GM23338 (cell line): Measurements from ENCODE around the gene LEMD2.

Source experiments
- CREB1 ChIP-seq: fragments of 250-450 bp; sonication (Bioruptor Pico); IDR thresholded peaks from 2 replicates; pipeline ENCODE4 v1.5.0; 2020; ENCODE audit warnings: low read depth, mild to moderate bottlenecking, moderate library complexity
- EZH2 ChIP-seq: fragments of 200-600 bp; sonication (generic); IDR thresholded peaks from one replicate; pipeline ENCODE4 v1.8.0; 2017; ENCODE audit warnings: antibody characterized with exemption, mild to moderate bottlenecking, low read depth; ENCODE audit not compliant: unreplicated experiment
- EZH2phosphoT487 ChIP-seq: fragments of 200-600 bp; sonication (generic); IDR thresholded peaks from one replicate; pipeline ENCODE4 v1.8.1; 2018; ENCODE audit warnings: antibody characterized with exemption; ENCODE audit not compliant: unreplicated experiment
- JUNB ChIP-seq: IDR thresholded peaks from one replicate; pipeline ENCODE4 v1.6.1; 2016; ENCODE audit warnings: antibody characterized with exemption; ENCODE audit not compliant: unreplicated experiment
- POLR2AphosphoS5 ChIP-seq: IDR thresholded peaks from 2 replicates; pipeline ENCODE4 v1.6.1; 2016; ENCODE audit warnings: antibody characterized with exemption, low read depth
- STAT1 ChIP-seq: IDR thresholded peaks from one replicate; pipeline ENCODE4 v1.6.1; 2016; ENCODE audit warnings: antibody characterized with exemption; ENCODE audit not compliant: unreplicated experiment
- TF ChIP-seq, protein P1 (sequence below), 2 experiments: fragments of 200-600 bp in 1 of 2; sonication (generic) in 1 of 2; conservative IDR thresholded peaks; 2 replicates each; pipeline versions ENCODE4 v1.5.1 to v1.6.1; 2016 to 2017; ENCODE audit warnings: antibody characterized with exemption in 2 of 2, low read depth in 2 of 2, mild to moderate bottlenecking in 2 of 2, moderate library complexity in 1 of 2
- TF ChIP-seq, protein P2 (sequence below): IDR thresholded peaks from one replicate; pipeline ENCODE4 v1.6.1; 2018; ENCODE audit warnings: antibody characterized with exemption; ENCODE audit not compliant: unreplicated experiment

DNA sequence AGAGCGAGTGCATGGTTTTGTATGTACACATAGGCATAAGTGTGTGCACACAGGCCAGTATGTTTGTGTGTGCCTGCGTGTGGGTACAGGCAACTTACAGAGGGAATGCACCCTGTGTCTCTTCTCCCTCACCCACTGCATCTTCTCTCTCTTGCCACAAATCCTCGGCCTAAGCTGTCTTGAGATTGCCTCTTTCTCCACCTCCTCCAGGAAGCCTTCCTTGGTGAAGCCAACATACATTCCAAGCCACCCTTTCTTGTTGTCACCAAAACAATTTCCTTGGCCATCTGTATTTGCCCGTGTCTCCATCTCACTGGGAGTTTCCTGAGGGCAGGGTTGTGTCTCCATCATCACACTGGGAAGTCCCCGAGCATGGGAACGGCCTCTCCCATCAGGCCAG lies 44.7 kb upstream of the LEMD2 start:
- TF ChIP-seq, protein P1, sequence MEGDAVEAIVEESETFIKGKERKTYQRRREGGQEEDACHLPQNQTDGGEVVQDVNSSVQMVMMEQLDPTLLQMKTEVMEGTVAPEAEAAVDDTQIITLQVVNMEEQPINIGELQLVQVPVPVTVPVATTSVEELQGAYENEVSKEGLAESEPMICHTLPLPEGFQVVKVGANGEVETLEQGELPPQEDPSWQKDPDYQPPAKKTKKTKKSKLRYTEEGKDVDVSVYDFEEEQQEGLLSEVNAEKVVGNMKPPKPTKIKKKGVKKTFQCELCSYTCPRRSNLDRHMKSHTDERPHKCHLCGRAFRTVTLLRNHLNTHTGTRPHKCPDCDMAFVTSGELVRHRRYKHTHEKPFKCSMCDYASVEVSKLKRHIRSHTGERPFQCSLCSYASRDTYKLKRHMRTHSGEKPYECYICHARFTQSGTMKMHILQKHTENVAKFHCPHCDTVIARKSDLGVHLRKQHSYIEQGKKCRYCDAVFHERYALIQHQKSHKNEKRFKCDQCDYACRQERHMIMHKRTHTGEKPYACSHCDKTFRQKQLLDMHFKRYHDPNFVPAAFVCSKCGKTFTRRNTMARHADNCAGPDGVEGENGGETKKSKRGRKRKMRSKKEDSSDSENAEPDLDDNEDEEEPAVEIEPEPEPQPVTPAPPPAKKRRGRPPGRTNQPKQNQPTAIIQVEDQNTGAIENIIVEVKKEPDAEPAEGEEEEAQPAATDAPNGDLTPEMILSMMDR (conservative IDR thresholded peaks at IDR 0.05; ENCODE audit: low read depth in 2 of 2), result no peak
- no peak for TF ChIP-seq POLR2AphosphoS5
- TF ChIP-seq EZH2, result no peak
- no peak for TF ChIP-seq CREB1 (CRISPR knock-in tag)
- TF ChIP-seq, protein P2, sequence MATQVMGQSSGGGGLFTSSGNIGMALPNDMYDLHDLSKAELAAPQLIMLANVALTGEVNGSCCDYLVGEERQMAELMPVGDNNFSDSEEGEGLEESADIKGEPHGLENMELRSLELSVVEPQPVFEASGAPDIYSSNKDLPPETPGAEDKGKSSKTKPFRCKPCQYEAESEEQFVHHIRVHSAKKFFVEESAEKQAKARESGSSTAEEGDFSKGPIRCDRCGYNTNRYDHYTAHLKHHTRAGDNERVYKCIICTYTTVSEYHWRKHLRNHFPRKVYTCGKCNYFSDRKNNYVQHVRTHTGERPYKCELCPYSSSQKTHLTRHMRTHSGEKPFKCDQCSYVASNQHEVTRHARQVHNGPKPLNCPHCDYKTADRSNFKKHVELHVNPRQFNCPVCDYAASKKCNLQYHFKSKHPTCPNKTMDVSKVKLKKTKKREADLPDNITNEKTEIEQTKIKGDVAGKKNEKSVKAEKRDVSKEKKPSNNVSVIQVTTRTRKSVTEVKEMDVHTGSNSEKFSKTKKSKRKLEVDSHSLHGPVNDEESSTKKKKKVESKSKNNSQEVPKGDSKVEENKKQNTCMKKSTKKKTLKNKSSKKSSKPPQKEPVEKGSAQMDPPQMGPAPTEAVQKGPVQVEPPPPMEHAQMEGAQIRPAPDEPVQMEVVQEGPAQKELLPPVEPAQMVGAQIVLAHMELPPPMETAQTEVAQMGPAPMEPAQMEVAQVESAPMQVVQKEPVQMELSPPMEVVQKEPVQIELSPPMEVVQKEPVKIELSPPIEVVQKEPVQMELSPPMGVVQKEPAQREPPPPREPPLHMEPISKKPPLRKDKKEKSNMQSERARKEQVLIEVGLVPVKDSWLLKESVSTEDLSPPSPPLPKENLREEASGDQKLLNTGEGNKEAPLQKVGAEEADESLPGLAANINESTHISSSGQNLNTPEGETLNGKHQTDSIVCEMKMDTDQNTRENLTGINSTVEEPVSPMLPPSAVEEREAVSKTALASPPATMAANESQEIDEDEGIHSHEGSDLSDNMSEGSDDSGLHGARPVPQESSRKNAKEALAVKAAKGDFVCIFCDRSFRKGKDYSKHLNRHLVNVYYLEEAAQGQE, result no peak
- TF ChIP-seq STAT1, result no peak
- TF ChIP-seq EZH2phosphoT487, result no peak
- TF ChIP-seq JUNB, result no peak
